DOHH2 (cell line): ENCODE data around the gene TCERG1.

Experiments
- CTCF ChIP-seq: fragments of 200-600 bp; sonication (generic); IDR thresholded peaks from one replicate; pipeline ENCODE4 v1.5.1; 2014; ENCODE audit warnings: antibody characterized with exemption, mild to moderate bottlenecking, low read depth, low read length; ENCODE audit not compliant: poor library complexity, severe bottlenecking
- EZH2phosphoT487 ChIP-seq: fragments of 200-600 bp; sonication (generic); IDR thresholded peaks from 2 replicates; pipeline ENCODE4 v1.6.1; 2017; ENCODE audit warnings: borderline replicate concordance, mild to moderate bottlenecking, antibody characterized with exemption, low read length, moderate library complexity, mixed read lengths

DNA sequence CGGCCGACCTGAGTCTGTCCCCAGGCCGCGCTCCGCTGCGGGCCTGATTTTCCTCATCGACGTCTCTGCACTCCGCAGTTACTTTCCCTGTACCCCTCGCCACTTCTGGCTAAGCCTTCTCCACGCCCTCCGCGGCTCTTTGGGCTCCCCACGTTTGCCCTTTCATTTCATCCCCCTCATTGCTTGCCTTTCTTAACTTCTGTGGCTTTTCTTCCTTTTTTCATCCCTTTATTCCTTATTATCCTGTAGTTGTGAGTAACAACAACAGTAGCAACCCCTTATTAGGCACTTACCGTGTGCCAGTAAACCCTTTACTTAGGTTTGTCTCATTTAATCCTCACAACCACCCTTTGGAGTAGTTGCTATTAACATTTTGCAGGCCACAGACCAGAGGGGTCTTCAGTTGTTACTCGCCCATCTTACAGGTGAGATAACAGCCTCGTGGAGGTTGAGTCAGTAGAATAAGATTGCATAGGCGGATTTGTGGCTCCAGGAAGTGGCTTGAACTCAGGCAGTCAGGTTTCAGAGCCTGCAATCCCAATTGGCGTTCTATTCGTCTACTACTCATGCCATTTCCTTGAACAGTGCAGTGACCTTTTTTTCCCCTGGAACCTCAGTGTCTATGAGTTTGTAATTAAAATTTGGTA, 724 bp downstream of the TCERG1 start:
- no peak for TF ChIP-seq CTCF
- TF ChIP-seq EZH2phosphoT487, result no peak
